SK-N-SH treated with all-trans-retinoic acid at 6 μM for 48 hours (cell line): ENCODE data around the gene PGF.

Source experiments
- ARNTL ChIP-seq: fragments of 450-650 bp; formaldehyde crosslinking; IDR thresholded peaks from 2 replicates; pipeline ENCODE4 v1.5.0; 2020; ENCODE audit warnings: low read depth, mild to moderate bottlenecking, moderate library complexity, borderline replicate concordance
- BACH2 ChIP-seq: fragments of 250-450 bp; sonication (Bioruptor Pico); IDR thresholded peaks from 2 replicates; pipeline ENCODE4 v1.9.0; 2021; ENCODE audit warnings: mild to moderate bottlenecking, borderline replicate concordance
- CREB5 ChIP-seq: fragments of 250-450 bp; sonication (Bioruptor Pico); IDR thresholded peaks from 2 replicates; pipeline ENCODE4 v1.5.1; 2020; ENCODE audit warnings: low read depth, mild to moderate bottlenecking, moderate library complexity
- RARB ChIP-seq: fragments of 250-450 bp; sonication (Bioruptor Pico); IDR thresholded peaks from 2 replicates; pipeline ENCODE4 v1.8.0; 2021; ENCODE audit warnings: mild to moderate bottlenecking, moderate library complexity
- ZFP3 ChIP-seq: fragments of 250-450 bp; sonication (Bioruptor Pico); IDR thresholded peaks from 2 replicates; pipeline ENCODE4 v1.5.0; 2020; ENCODE audit warnings: mild to moderate bottlenecking, moderate library complexity
- ZFP30 ChIP-seq: fragments of 450-650 bp; formaldehyde crosslinking; IDR thresholded peaks from 2 replicates; pipeline ENCODE4 v1.5.0; 2022; ENCODE audit warnings: mild to moderate bottlenecking, moderate library complexity
- ZNF565 ChIP-seq: fragments of 450-650 bp; formaldehyde crosslinking; conservative IDR thresholded peaks from 2 replicates; pipeline ENCODE4 v1.5.0; 2020; ENCODE audit warnings: low read depth, mild to moderate bottlenecking, moderate library complexity
- ZNF70 ChIP-seq: fragments of 450-650 bp; formaldehyde crosslinking; IDR thresholded peaks from 2 replicates; pipeline ENCODE4 v1.5.0; 2020; ENCODE audit warnings: mild to moderate bottlenecking, moderate library complexity
- TF ChIP-seq, protein P1 (sequence below): fragments of 250-450 bp; sonication (Bioruptor Pico); IDR thresholded peaks from 2 replicates; pipeline ENCODE4 v1.5.0; 2020; ENCODE audit warnings: mild to moderate bottlenecking, moderate library complexity
- TF ChIP-seq, protein P2 (sequence below): fragments of 250-450 bp; sonication (Bioruptor Pico); IDR thresholded peaks from 2 replicates; pipeline ENCODE4 v1.8.0; 2020; ENCODE audit warnings: mild to moderate bottlenecking, moderate library complexity, borderline replicate concordance

DNA sequence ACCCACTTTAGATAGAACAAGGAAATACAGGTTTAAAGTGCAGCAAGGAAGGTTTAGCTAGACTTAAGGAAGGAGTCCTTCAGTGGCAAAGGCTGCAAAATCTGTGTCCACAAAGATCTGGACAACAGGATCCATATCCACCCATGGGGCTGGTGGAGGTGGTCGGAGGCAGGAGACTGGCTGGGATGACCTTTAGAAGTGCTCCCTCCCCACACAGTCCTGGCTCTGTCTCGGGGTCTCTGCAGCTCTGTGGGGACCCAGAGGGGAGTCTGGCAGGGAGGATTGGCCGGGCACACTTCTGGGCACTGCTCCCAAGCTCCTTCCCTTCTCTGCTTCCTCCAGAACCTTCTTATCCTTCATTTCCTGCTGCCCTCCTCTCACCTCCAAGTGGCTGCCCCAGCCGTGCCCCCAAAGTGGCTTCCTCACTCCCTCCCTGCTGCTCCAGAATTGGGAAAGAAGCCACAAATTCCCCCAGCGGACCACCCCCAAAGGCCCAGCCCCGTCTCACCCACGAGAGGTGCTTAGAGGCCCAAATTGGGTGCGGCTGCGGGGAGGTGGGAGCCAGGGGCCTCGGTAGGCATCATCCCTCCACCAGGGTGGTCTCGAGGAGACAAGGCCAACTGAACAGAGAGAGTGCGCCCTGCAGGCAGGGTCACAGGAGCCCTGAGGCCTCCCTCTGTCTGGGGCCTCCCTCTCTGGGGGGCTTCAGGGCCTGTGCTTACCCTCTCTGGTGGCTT, 21.9 kb upstream of the PGF start:
- no peak for TF ChIP-seq ZNF70 (CRISPR knock-in tag)
- TF ChIP-seq, protein P1, sequence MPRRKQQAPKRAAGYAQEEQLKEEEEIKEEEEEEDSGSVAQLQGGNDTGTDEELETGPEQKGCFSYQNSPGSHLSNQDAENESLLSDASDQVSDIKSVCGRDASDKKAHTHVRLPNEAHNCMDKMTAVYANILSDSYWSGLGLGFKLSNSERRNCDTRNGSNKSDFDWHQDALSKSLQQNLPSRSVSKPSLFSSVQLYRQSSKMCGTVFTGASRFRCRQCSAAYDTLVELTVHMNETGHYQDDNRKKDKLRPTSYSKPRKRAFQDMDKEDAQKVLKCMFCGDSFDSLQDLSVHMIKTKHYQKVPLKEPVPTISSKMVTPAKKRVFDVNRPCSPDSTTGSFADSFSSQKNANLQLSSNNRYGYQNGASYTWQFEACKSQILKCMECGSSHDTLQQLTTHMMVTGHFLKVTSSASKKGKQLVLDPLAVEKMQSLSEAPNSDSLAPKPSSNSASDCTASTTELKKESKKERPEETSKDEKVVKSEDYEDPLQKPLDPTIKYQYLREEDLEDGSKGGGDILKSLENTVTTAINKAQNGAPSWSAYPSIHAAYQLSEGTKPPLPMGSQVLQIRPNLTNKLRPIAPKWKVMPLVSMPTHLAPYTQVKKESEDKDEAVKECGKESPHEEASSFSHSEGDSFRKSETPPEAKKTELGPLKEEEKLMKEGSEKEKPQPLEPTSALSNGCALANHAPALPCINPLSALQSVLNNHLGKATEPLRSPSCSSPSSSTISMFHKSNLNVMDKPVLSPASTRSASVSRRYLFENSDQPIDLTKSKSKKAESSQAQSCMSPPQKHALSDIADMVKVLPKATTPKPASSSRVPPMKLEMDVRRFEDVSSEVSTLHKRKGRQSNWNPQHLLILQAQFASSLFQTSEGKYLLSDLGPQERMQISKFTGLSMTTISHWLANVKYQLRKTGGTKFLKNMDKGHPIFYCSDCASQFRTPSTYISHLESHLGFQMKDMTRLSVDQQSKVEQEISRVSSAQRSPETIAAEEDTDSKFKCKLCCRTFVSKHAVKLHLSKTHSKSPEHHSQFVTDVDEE = no peak
- no peak for TF ChIP-seq CREB5 (CRISPR knock-in tag)
- TF ChIP-seq, protein P2, sequence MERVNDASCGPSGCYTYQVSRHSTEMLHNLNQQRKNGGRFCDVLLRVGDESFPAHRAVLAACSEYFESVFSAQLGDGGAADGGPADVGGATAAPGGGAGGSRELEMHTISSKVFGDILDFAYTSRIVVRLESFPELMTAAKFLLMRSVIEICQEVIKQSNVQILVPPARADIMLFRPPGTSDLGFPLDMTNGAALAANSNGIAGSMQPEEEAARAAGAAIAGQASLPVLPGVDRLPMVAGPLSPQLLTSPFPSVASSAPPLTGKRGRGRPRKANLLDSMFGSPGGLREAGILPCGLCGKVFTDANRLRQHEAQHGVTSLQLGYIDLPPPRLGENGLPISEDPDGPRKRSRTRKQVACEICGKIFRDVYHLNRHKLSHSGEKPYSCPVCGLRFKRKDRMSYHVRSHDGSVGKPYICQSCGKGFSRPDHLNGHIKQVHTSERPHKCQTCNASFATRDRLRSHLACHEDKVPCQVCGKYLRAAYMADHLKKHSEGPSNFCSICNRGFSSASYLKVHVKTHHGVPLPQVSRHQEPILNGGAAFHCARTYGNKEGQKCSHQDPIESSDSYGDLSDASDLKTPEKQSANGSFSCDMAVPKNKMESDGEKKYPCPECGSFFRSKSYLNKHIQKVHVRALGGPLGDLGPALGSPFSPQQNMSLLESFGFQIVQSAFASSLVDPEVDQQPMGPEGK (CRISPR knock-in tag) = no peak
- no peak for TF ChIP-seq ARNTL (CRISPR knock-in tag)
- TF ChIP-seq ZFP30 (CRISPR knock-in tag) = no peak
- TF ChIP-seq RARB = no peak
- TF ChIP-seq BACH2 (CRISPR knock-in tag) = no peak
- no peak for TF ChIP-seq ZFP3 (CRISPR knock-in tag)
- no peak for TF ChIP-seq ZNF565 (CRISPR knock-in tag)
